MM.1S (cell line): ENCODE measurements around the gene RAB1B.

Source experiments
- DNase-seq: peaks from one replicate; pipeline ENCODE4 v3.0.0-alpha.2; 2015
- H2AFZ ChIP-seq: fragments of 300-600 bp; sonication (generic); 2 replicates; pipeline ENCODE4 v1.6.0; 2016; ENCODE audit warnings: antibody characterized with exemption, low read length
- H3F3A ChIP-seq: fragments of 300-600 bp; sonication (generic); 2 replicates; pipeline ENCODE4 v1.6.1; 2016; ENCODE audit warnings: mild to moderate bottlenecking, antibody characterized with exemption, low read length, moderate library complexity, mixed read lengths; ENCODE audit not compliant: insufficient read depth
- H3K27ac ChIP-seq: fragments of 300-600 bp; sonication (generic); 2 replicates; pipeline ENCODE4 v1.5.1; 2016; ENCODE audit warnings: mild to moderate bottlenecking, low read length
- H3K27me3 ChIP-seq: fragments of 300-600 bp; sonication (generic); replicated peaks from 2 replicates; pipeline ENCODE4 v1.6.0; 2016; ENCODE audit warnings: low read length; ENCODE audit not compliant: insufficient read depth
- H3K36me3 ChIP-seq: fragments of 300-600 bp; sonication (generic); replicated peaks from 2 replicates; pipeline ENCODE4 v1.6.1; 2016; ENCODE audit warnings: mild to moderate bottlenecking, low read length, mixed read lengths; ENCODE audit not compliant: insufficient read depth
- H3K4me1 ChIP-seq: fragments of 300-600 bp; sonication (generic); 2 replicates; pipeline ENCODE4 v1.6.1; 2016; ENCODE audit warnings: low read length, mixed read lengths
- H3K4me2 ChIP-seq: fragments of 300-600 bp; sonication (generic); 2 replicates; pipeline ENCODE4 v1.6.0; 2016; ENCODE audit warnings: low read depth, low read length
- H3K4me3 ChIP-seq: fragments of 300-600 bp; sonication (generic); 2 replicates; pipeline ENCODE4 v1.5.1; 2016; ENCODE audit warnings: low read length, mixed read lengths
- H3K79me2 ChIP-seq: fragments of 300-600 bp; sonication (generic); 2 replicates; pipeline ENCODE4 v1.6.1; 2016; ENCODE audit warnings: mixed run types, low read length, mixed read lengths
- H3K9ac ChIP-seq: fragments of 300-600 bp; sonication (generic); 2 replicates; pipeline ENCODE4 v1.6.1; 2016; ENCODE audit warnings: low read length, mixed read lengths
- H3K9me2 ChIP-seq: fragments of 300-600 bp; sonication (generic); replicated peaks from 2 replicates; pipeline ENCODE4 v1.6.1; 2016; ENCODE audit warnings: mild to moderate bottlenecking, low read length, mixed read lengths; ENCODE audit not compliant: insufficient read depth
- H3K9me3 ChIP-seq: fragments of 300-600 bp; sonication (generic); replicated peaks from 2 replicates; pipeline ENCODE4 v1.6.1; 2016; ENCODE audit warnings: mild to moderate bottlenecking, low read length, mixed read lengths; ENCODE audit not compliant: insufficient read depth
- H4K20me1 ChIP-seq: fragments of 300-600 bp; sonication (generic); 2 replicates; pipeline ENCODE4 v1.6.1; 2016; ENCODE audit warnings: mild to moderate bottlenecking, low read length, moderate library complexity, mixed read lengths; ENCODE audit not compliant: insufficient read depth
- CTCF ChIP-seq: fragments of 300-600 bp; sonication (generic); IDR thresholded peaks from 2 replicates; pipeline ENCODE4 v1.5.1; 2016; ENCODE audit warnings: antibody characterized with exemption, low read length, mixed read lengths
- EZH2 ChIP-seq: fragments of 300-600 bp; sonication (generic); optimal IDR thresholded peaks from 2 replicates; pipeline ENCODE3; 2017; ENCODE audit warnings: low read depth, mild to moderate bottlenecking, antibody characterized with exemption, low read length, mixed read lengths
- EZH2phosphoT487 ChIP-seq: fragments of 300-600 bp; sonication (generic); IDR thresholded peaks from 2 replicates; pipeline ENCODE4 v1.6.1; 2018; ENCODE audit warnings: antibody characterized with exemption, low read length

The RAB1B gene

GRCh38 chr11:66293777-66294625 lies 25.6 kb downstream of the RAB1B start:
- H3K36me3 ChIP-seq, result no peaks in the 10 kb centered on the region
- H3K27ac ChIP-seq, result no peak overlapping the region
- TF ChIP-seq EZH2phosphoT487 (no peak), EZH2 (no peak), CTCF (no peak)
- no peak for DNase-seq
- no peak overlapping the region for H3K9ac ChIP-seq
- H3K9me3 ChIP-seq, result no peaks in the 10 kb centered on the region
- no peaks in the 10 kb centered on the region for H4K20me1 ChIP-seq
- H3K4me3 ChIP-seq, result no peak overlapping the region
- peaks cover 7% of the 10 kb centered on the region for H3K4me1 ChIP-seq
- H3K79me2 ChIP-seq, result no peaks in the 10 kb centered on the region
- no peak overlapping the region for H2AFZ ChIP-seq
- no peaks in the 10 kb centered on the region for H3K9me2 ChIP-seq
- H3K4me2 ChIP-seq, result no peak overlapping the region
- peaks cover 68% of the 10 kb centered on the region for H3K27me3 ChIP-seq
- H3F3A ChIP-seq, result peaks cover 7% of the 10 kb centered on the region

GRCh38 chr11:66294626-66295620 lies 26.5 kb downstream of the RAB1B start:
- Histone ChIP-seq H3K9ac (no peak overlapping the region), H3K9me3 (no peaks in the 10 kb centered on the region), H3K4me1 (peaks cover 5% of the 10 kb centered on the region), H3K27me3 (peaks cover 75% of the 10 kb centered on the region), H3F3A (0 out of 2 replicates have a peak, but pooled peaks cover under 1% of the 10 kb centered on the region), H3K79me2 (no peaks in the 10 kb centered on the region), H3K4me2 (no peak overlapping the region), H3K27ac (no peak overlapping the region), H4K20me1 (no peaks in the 10 kb centered on the region), H3K36me3 (no peaks in the 10 kb centered on the region), H2AFZ (no peak overlapping the region), H3K4me3 (no peak overlapping the region), H3K9me2 (no peaks in the 10 kb centered on the region)
- TF ChIP-seq CTCF (no peak), EZH2phosphoT487 (no peak), EZH2 (no peak)
- no peak for DNase-seq

- no peak for DNase-seq
- Histone ChIP-seq H3F3A (no peaks in the 10 kb centered on the region), H3K4me2 (no peak overlapping the region), H3K36me3 (no peaks in the 10 kb centered on the region), H3K9me3 (no peaks in the 10 kb centered on the region), H3K9me2 (no peaks in the 10 kb centered on the region), H3K27me3 (peaks cover 64% of the 10 kb centered on the region), H3K27ac (no peak overlapping the region), H3K4me1 (no peaks in the 10 kb centered on the region), H3K79me2 (no peaks in the 10 kb centered on the region), H3K4me3 (no peak overlapping the region), H3K9ac (no peak overlapping the region), H2AFZ (no peak overlapping the region), H4K20me1 (no peaks in the 10 kb centered on the region)
- TF ChIP-seq EZH2phosphoT487 (no peak), CTCF (no peak)
Measured at GRCh38 chr11:66297610-66298009, 29.2 kb downstream of the RAB1B start.
